ENCODE data around the gene PRKAG2. TPM values are rescaled to one million over a fixed set of nuclear protein-coding genes. Genes with fewer than 3 reads are reported as not detected.

Gene PRKAG2
- total and polyA plus RNA-seq, 8 donors: 19.9 to 302 (median 60.9) TPM

- intact Hi-C loops (cut with DNase I; ENCODE audit: low total_unique reads): no loop called here
- peaks cover 0 to 23% (median 10%) of the 10 kb centered on the region in 4 donors for H3K4me1 ChIP-seq
- no peaks in the 10 kb centered on the region for H3K9me3 ChIP-seq
- H3K4me3 ChIP-seq: no peak overlapping the region
- DNase-seq: no peak
- 79 to 91% (median 87%) methylated on average over 6 to 7 of the region's 7 CpGs for WGBS, 5 donors
- H3K36me3 ChIP-seq: no peaks in the 10 kb centered on the region
- H3K27me3 ChIP-seq: peaks cover 0 to 18% (median 0%) of the 10 kb centered on the region in 3 donors
- TF ChIP-seq POLR2A (IDR thresholded peaks at IDR 0.05): no peak
- no peak for TF ChIP-seq EP300 (IDR thresholded peaks at IDR 0.05)
- no peak for TF ChIP-seq CTCF (IDR thresholded peaks at IDR 0.05)
- no peak for TF ChIP-seq POLR2AphosphoS5 (IDR thresholded peaks at IDR 0.05)
- no peak overlapping the region for H3K27ac ChIP-seq
These were observed 19.6 kb upstream of the PRKAG2 start for GRCh38 chr7:151896486-151896885.

DNA sequence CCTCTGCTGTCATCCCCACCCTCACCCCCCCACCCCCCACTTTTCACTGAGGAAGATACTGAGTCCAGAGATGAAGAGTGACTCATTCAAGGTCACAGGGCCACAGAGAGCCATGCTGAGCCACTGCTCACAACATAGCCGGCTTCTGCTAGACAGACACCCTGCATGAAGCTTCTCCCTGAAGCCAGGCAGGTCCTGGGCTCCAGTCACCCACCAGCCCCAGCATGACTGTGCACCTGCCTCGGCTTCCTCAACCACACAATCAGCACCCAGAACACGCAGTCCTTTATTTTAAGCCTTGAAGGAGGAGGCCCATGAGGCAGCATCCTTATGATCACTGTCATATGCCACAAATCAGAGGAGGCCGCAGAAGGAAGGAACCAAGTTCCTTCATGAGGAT, 19.2 kb upstream of the PRKAG2 start:
- H3K27ac ChIP-seq: no peak overlapping the region
- no peak for DNase-seq

GRCh38 chr7:151895631-151896031, 18.7 kb upstream of the PRKAG2 start:
- Histone ChIP-seq H3K9me3 (no peaks in the 10 kb centered on the region), H3K4me3 (no peak overlapping the region), H3K27me3 (peaks cover 0 to 13% (median 0%) of the 10 kb centered on the region in 3 donors), H3K27ac (no peak overlapping the region), H3K4me1 (peaks cover 0 to 29% (median 14%) of the 10 kb centered on the region in 4 donors), H3K36me3 (no peaks in the 10 kb centered on the region)
- TF ChIP-seq POLR2A (IDR thresholded peaks at IDR 0.05): no peak
- TF ChIP-seq EP300 (IDR thresholded peaks at IDR 0.05): no peak
- no peak for TF ChIP-seq CTCF (IDR thresholded peaks at IDR 0.05)
- no peak for TF ChIP-seq POLR2AphosphoS5 (IDR thresholded peaks at IDR 0.05)
- no peak for DNase-seq
- intact Hi-C loops (cut with DNase I; ENCODE audit: low total_unique reads): no loop called here
- WGBS, 5 donors: 80 to 97% (median 88%) methylated on average over 9 to 10 of the region's 10 CpGs

More for the DNA sequence above, 19.2 kb upstream of the PRKAG2 start:
- intact Hi-C loops (cut with DNase I; ENCODE audit: low total_unique reads): no loop called here
- H3K4me3 ChIP-seq: no peak overlapping the region
- WGBS, 5 donors: 85 to 95% (median 90%) methylated on average over 2 to 4 of the region's 4 CpGs
- no peaks in the 10 kb centered on the region for H3K36me3 ChIP-seq
- TF ChIP-seq CTCF (IDR thresholded peaks at IDR 0.05) (no peak), POLR2A (IDR thresholded peaks at IDR 0.05) (no peak), EP300 (IDR thresholded peaks at IDR 0.05) (no peak)
- H3K4me1 ChIP-seq: peaks cover 0 to 27% (median 12%) of the 10 kb centered on the region in 4 donors
- H3K9me3 ChIP-seq: no peaks in the 10 kb centered on the region
- H3K27me3 ChIP-seq: peaks cover 0 to 17% (median 0%) of the 10 kb centered on the region in 3 donors

DNA sequence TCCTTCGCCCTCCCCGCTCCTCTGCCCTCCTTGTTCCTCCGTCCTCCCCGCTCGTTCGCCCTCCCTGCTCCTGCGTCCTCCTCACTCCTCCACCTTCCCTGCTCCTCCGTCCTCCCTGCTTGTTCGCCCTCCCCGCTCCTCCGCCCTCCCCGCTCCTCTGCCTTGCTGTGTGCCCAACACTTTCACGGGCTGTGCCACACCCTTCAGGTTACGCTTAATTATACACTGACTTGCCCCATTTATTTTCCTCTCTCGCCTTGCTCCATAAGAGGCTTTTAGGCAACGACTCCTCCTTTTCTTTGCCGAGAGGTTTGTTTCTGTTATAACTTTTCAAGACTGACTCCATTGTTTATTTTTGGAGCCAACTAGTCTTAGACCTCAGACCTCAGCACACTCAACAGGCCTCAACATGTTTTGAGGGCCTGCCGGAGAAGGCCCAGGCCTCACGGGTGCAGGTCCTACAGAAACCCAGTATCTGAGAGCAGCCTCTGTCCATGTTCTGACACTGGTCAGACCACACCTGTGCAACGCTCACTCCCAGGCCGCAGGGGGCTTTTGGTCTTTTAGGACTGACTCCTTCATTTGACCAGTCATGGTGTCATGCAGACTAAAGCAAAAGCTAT, 18.2 kb upstream of the PRKAG2 start:
- H3K27me3 ChIP-seq: peaks cover 0 to 13% (median 0%) of the 10 kb centered on the region in 3 donors
- no peaks in the 10 kb centered on the region for H3K9me3 ChIP-seq
- intact Hi-C loops (cut with DNase I; ENCODE audit: low total_unique reads): no loop called here
- no peak for TF ChIP-seq POLR2A (IDR thresholded peaks at IDR 0.05)
- no peak for TF ChIP-seq CTCF (IDR thresholded peaks at IDR 0.05)
- no peak for TF ChIP-seq EP300 (IDR thresholded peaks at IDR 0.05)
- no peak for TF ChIP-seq POLR2AphosphoS5 (IDR thresholded peaks at IDR 0.05)
- 53 to 68% (median 61%) methylated on average over 14 to 21 of the region's 21 CpGs for WGBS, 5 donors
- no peak overlapping the region for H3K4me3 ChIP-seq
- no peak overlapping the region for H3K27ac ChIP-seq
- H3K36me3 ChIP-seq: no peaks in the 10 kb centered on the region
- peaks cover 0 to 29% (median 14%) of the 10 kb centered on the region in 4 donors for H3K4me1 ChIP-seq
- DNase-seq: peak in 1 of 2 donors; percentile 38
